Activated CD4-positive, alpha-beta T cell treated with anti-CD3 and anti-CD28 coated beads, Interleukin-2, amount 10 ng/mL, durations not matched to agents 7 days and 5 days (primary cell): ENCODE data around the gene TAF4. TPM values are rescaled to one million over a fixed set of nuclear protein-coding genes. Genes with fewer than 3 reads are reported as not detected.

Experiments used
- CTCF ChIA-PET: fragments of 350-600 bp; sonication (Branson Sonifier 250); formaldehyde crosslinking; loops from one replicate; lab custom pipeline; 2021; ENCODE audit warnings: antibody characterized with exemption; lab: Charles Lee
- POLR2A ChIA-PET: fragments of 350-600 bp; sonication (Branson Sonifier 250); formaldehyde crosslinking; loops from one replicate; lab custom pipeline; 2021; ENCODE audit warnings: antibody characterized with exemption; lab: Charles Lee
- DNase-seq: peaks from one replicate; pipeline ENCODE4 v3.0.0-alpha.2; 2020
- H3K27ac Mint-ChIP-seq: one replicate; pipeline ENCODE4 v1.8.0; 2021; ENCODE audit warnings: mild to moderate bottlenecking, moderate library complexity, mixed read lengths
- H3K27me3 Mint-ChIP-seq: one replicate; pipeline ENCODE4 v1.8.0; 2021; ENCODE audit warnings: mixed read lengths
- H3K36me3 Mint-ChIP-seq: one replicate; pipeline ENCODE4 v1.8.0; 2021; ENCODE audit warnings: low read depth, mixed read lengths
- H3K4me1 Mint-ChIP-seq: one replicate; pipeline ENCODE4 v1.8.0; 2021; ENCODE audit warnings: mixed read lengths
- H3K4me3 Mint-ChIP-seq: one replicate; pipeline ENCODE4 v1.8.0; 2021; ENCODE audit warnings: mild to moderate bottlenecking, moderate library complexity, mixed read lengths
- H3K9me3 Mint-ChIP-seq: one replicate; pipeline ENCODE4 v1.8.0; 2021; ENCODE audit warnings: mixed read lengths
- total RNA-seq, 2 experiments: library from RNA; stranded (reverse); gene quantifications; one replicate each; pipeline ENCODE4 v1.2.3, GENCODE V29; 2021

The TAF4 gene
- total RNA-seq, 2 experiments from 2014 or later, result 24.2 to 32.0 TPM

- CTCF ChIA-PET, result no interaction called here
- Mint-ChIP-seq H3K36me3 (peaks cover 4% of the 10 kb centered on the region), H3K9me3 (no peaks in the 10 kb centered on the region), H3K27me3 (no peaks in the 10 kb centered on the region), H3K4me1 (peaks cover 5% of the 10 kb centered on the region), H3K4me3 (no peak overlapping the region), H3K27ac (no peak overlapping the region)
- POLR2A ChIA-PET, result no interaction called here
- no peak for DNase-seq
Measured at GRCh38 chr20:62044631-62045030, 21.1 kb downstream of the TAF4 start.

DNA sequence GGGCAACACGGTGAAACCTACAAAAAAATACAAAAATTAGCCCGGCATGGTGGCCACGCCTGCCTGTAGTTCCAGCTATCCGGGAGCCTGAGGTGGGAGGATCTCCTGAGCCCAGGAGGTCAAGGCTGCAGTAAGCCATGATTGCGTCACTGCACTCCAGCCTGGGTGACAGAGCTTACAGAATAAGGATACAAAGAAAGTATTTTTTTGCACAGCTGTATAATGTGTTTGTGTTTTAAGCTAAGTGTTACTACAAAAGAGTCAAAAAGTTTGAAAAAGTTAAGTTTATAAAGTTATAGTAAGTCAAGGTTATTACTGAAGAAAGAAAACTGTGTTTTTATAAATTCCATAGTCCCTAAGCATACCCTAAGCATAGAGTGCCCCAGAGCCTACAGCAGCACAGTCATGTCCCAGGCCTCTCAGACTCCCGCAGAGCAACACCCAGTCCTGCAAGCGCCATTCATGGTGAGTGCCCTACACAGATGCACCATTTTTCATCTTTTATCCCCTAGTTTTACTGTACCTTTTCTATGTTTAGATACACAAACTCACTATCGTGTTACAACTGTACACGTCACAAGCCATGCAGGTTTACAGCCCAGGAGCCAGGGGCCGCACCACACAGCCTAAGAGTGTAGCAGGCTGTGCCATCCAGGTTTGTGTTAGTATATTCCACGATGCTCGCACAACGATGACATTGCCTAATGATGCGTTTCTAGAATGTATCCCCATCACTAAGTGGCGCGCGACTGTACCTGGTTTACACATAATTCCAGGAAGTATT is 22.4 kb downstream of the TAF4 start:
- POLR2A ChIA-PET, result no interaction called here
- no peak for DNase-seq

GRCh38 chr20:62042025-62042820 is 23.5 kb downstream of the TAF4 start:
- H3K4me1 Mint-ChIP-seq, result peaks cover 6% of the 10 kb centered on the region
- POLR2A ChIA-PET, result no interaction called here
- CTCF ChIA-PET, result interaction anchor here (0.6 to 0.8 kb wide), 3 partner anchors 10 to 74 kb away, joined by 3 to 5 read pairs (median 4); no protein-coding TSS in a partner anchor
- no peak overlapping the region for H3K4me3 Mint-ChIP-seq
- no peaks in the 10 kb centered on the region for H3K9me3 Mint-ChIP-seq
- no peaks in the 10 kb centered on the region for H3K27me3 Mint-ChIP-seq
- no peak for DNase-seq
- peaks cover 13% of the 10 kb centered on the region for H3K36me3 Mint-ChIP-seq
- H3K27ac Mint-ChIP-seq, result no peak overlapping the region

More for the DNA sequence above, 22.4 kb downstream of the TAF4 start:
- Mint-ChIP-seq H3K27me3 (no peaks in the 10 kb centered on the region), H3K4me1 (peaks cover 6% of the 10 kb centered on the region), H3K4me3 (no peak overlapping the region), H3K27ac (no peak overlapping the region), H3K36me3 (peaks cover 9% of the 10 kb centered on the region), H3K9me3 (no peaks in the 10 kb centered on the region)
- CTCF ChIA-PET, result interaction anchor here (0.9 kb wide), 1 partner anchor 9 kb away, joined by 3 read pairs; no protein-coding TSS in a partner anchor

DNA sequence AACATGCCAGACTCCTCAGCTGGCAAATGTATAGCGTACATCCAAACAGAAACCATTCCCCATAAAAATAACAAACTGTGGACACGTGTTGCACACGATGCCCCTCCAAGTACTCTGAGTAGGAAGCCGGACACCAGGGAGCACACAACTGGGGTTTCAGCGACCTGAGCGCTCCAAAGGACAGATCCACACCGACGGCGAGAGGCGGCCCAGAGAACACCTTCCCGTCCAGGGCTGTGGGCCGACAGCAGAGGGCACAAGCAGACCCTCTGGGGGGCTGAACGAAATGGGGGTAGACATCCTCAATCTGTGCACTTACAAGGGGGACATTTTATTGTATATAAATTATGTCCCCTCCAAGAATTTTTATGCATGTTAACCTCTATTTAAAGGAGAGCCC is 24.7 kb downstream of the TAF4 start:
- CTCF ChIA-PET, result interaction anchor here (0.5 kb wide), 1 partner anchor 9 kb away, joined by 3 read pairs; no protein-coding TSS in a partner anchor

GRCh38 chr20:62040381-62040922 is 25.2 kb downstream of the TAF4 start:
- Mint-ChIP-seq H3K27ac (no peak overlapping the region), H3K4me3 (no peak overlapping the region), H3K27me3 (no peaks in the 10 kb centered on the region), H3K4me1 (peaks cover 8% of the 10 kb centered on the region), H3K9me3 (peaks cover 3% of the 10 kb centered on the region), H3K36me3 (peaks cover 18% of the 10 kb centered on the region)
- ChIA-PET CTCF (interaction anchor here (0.5 kb wide), 1 partner anchor 8 kb away, joined by 3 read pairs; no protein-coding TSS in a partner anchor), POLR2A (no interaction called here)
- DNase-seq, result no peak

More for the DNA sequence above, 24.7 kb downstream of the TAF4 start:
- Mint-ChIP-seq H3K27ac (no peak overlapping the region), H3K36me3 (peaks cover 18% of the 10 kb centered on the region), H3K9me3 (peaks cover 3% of the 10 kb centered on the region), H3K4me3 (no peak overlapping the region), H3K4me1 (peaks cover 8% of the 10 kb centered on the region), H3K27me3 (no peaks in the 10 kb centered on the region)
- DNase-seq, result no peak
- POLR2A ChIA-PET, result no interaction called here

GRCh38 chr20:62039738-62040137 is 25.9 kb downstream of the TAF4 start:
- Mint-ChIP-seq H3K9me3 (peaks cover 3% of the 10 kb centered on the region), H3K27ac (no peak overlapping the region), H3K4me1 (peaks cover 8% of the 10 kb centered on the region), H3K27me3 (no peaks in the 10 kb centered on the region), H3K4me3 (no peak overlapping the region), H3K36me3 (peaks cover 18% of the 10 kb centered on the region)
- ChIA-PET CTCF (no interaction called here), POLR2A (no interaction called here)
- no peak for DNase-seq

DNA sequence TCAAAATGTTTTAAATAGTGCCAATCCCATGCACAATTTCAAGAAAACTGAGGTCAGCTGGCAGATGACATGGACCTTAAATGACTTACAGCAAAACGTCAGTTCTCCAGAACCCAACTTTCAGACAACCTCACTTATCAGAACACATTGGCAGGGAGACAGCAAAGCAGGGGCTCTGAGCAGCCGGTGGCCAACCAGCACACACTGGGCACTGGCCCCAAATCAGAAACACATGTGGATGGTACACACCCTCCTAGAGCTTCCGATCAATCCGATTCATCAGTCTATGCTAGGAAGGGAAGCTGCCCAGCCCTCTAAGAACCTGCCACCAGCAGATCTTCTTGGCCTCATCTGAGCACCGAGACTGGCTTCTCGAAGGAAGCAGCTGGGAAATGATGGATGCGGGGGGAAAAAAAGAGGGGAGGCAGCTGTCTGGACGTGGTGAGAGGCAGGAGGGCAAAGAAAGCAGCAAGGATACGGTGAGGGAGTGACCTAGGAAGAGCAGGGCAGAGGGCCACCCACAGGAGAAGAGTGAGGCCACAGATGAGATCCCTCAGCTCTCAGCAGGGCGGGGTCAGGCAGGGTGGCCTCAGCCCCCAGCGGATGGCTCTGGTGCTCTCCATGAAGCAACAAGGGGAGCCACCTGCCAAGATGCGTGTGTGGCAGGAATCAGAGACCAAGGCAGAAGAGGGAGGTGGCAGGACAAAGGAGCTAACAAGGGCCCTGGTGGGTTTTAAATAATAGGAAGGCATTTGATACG is 32.9 kb downstream of the TAF4 start:
- ChIA-PET CTCF (interaction anchor here (0.8 to 1.2 kb wide), 3 partner anchors 9 to 28 kb away, joined by 3 read pairs; no protein-coding TSS in a partner anchor), POLR2A (interaction anchor here (0.5 kb wide), 1 partner anchor 118 kb away, joined by 3 read pairs; no protein-coding TSS in a partner anchor)
- no peak for DNase-seq
- H3K27ac Mint-ChIP-seq, result no peak overlapping the region
- H3K4me1 Mint-ChIP-seq, result peaks cover 37% of the 10 kb centered on the region
- no peak overlapping the region for H3K4me3 Mint-ChIP-seq
- peaks cover 9% of the 10 kb centered on the region for H3K36me3 Mint-ChIP-seq
- H3K9me3 Mint-ChIP-seq, result peaks cover 3% of the 10 kb centered on the region
- no peaks in the 10 kb centered on the region for H3K27me3 Mint-ChIP-seq

GRCh38 chr20:62031462-62032092 is 34.1 kb downstream of the TAF4 start:
- Mint-ChIP-seq H3K27ac (peak overlapping the region; percentile 88), H3K27me3 (no peaks in the 10 kb centered on the region), H3K4me3 (no peak overlapping the region), H3K4me1 (peaks cover 43% of the 10 kb centered on the region), H3K9me3 (peaks cover 3% of the 10 kb centered on the region), H3K36me3 (peaks cover 1% of the 10 kb centered on the region)
- ChIA-PET CTCF (interaction anchor here (0.7 to 1.2 kb wide), 3 partner anchors 9 to 29 kb away, joined by 3 read pairs; no protein-coding TSS in a partner anchor), POLR2A (no interaction called here)
- DNase-seq, result no peak

DNA sequence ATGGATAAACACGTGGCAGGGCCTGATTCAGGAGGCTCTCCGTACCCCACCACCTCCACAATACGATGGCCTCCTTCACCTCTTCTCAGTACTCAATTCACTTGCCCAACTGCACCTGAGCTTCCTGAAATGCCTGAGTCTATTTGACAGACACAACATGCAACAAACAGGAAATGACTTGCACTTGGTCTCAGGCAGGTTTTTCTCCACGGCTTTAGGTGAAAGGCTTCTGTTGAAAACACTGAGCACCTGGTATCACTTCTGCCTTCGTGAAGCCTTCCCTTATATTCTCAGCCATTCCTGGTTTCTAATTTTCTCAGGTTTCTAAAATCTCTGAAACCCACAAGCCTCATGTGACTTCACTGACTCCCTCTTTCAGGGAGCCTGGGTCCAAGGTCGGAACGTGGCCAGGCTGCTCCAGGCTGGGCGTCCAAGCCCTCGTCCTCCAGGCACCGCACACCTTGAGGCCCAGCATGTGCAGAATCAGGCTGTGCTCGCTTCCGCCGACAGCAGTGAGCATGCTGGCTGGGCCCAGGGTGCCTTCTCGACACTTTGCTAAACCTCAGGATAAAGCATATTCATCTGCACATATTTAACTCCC is 34.7 kb downstream of the TAF4 start:
- POLR2A ChIA-PET, result no interaction called here
- H3K4me1 Mint-ChIP-seq, result peaks cover 46% of the 10 kb centered on the region
- H3K36me3 Mint-ChIP-seq, result no peaks in the 10 kb centered on the region
- H3K27me3 Mint-ChIP-seq, result no peaks in the 10 kb centered on the region
- H3K27ac Mint-ChIP-seq, result peak overlapping the region; percentile 88
- H3K9me3 Mint-ChIP-seq, result no peaks in the 10 kb centered on the region
- DNase-seq, result peak; percentile 57
- CTCF ChIA-PET, result no interaction called here
- no peak overlapping the region for H3K4me3 Mint-ChIP-seq

GRCh38 chr20:62030357-62030756 is 35.3 kb downstream of the TAF4 start:
- ChIA-PET CTCF (no interaction called here), POLR2A (no interaction called here)
- H3K4me3 Mint-ChIP-seq, result no peak overlapping the region
- H3K9me3 Mint-ChIP-seq, result no peaks in the 10 kb centered on the region
- no peaks in the 10 kb centered on the region for H3K27me3 Mint-ChIP-seq
- DNase-seq, result no peak
- H3K27ac Mint-ChIP-seq, result peak overlapping the region; percentile 88
- H3K4me1 Mint-ChIP-seq, result peaks cover 52% of the 10 kb centered on the region
- H3K36me3 Mint-ChIP-seq, result no peaks in the 10 kb centered on the region

- POLR2A ChIA-PET, result no interaction called here
- Mint-ChIP-seq H3K4me3 (no peak overlapping the region), H3K36me3 (no peaks in the 10 kb centered on the region), H3K9me3 (no peaks in the 10 kb centered on the region), H3K4me1 (peaks cover 56% of the 10 kb centered on the region), H3K27me3 (no peaks in the 10 kb centered on the region), H3K27ac (peak overlapping the region; percentile 88)
- CTCF ChIA-PET, result no interaction called here
- DNase-seq, result no peak
Measured at GRCh38 chr20:62029949-62030348, 35.7 kb downstream of the TAF4 start.
